Subcutaneous abdominal adipose tissue (tissue), 5 donors: Measurements from ENCODE around the gene ITGB1.
A peak's percentile ranks its signal among the peaks of the same experiment; 100 is the strongest.
"Not testable (repeated sequence)": the region's sequence is repeated elsewhere in the genome, so short reads cannot be mapped to it uniquely, and the experiment has no call there.

Experiments used
- H3K27ac ChIP-seq: one replicate; pipeline ENCODE4 v1.7.0; 2013; ENCODE audit warnings: low read depth, mild to moderate bottlenecking, inconsistent platforms, low read length, moderate library complexity
- H3K27me3 ChIP-seq, 5 donors: one replicate each; pipeline ENCODE4 v1.7.0; 2013; ENCODE audit warnings: low read length in 5 of 5, inconsistent platforms in 1 of 5; ENCODE audit not compliant: control insufficient read depth in 5 of 5, insufficient read depth in 4 of 5
- H3K36me3 ChIP-seq, 5 donors: one replicate each; pipeline ENCODE4 v1.7.0; 2013; ENCODE audit warnings: low read length in 5 of 5; ENCODE audit not compliant: control insufficient read depth in 5 of 5, insufficient read depth in 5 of 5
- H3K4me1 ChIP-seq, 5 donors: one replicate each; pipeline ENCODE4 v1.7.0; 2013; ENCODE audit warnings: low read length in 5 of 5, mild to moderate bottlenecking in 3 of 5, moderate library complexity in 1 of 5; ENCODE audit not compliant: control insufficient read depth in 5 of 5, insufficient read depth in 5 of 5
- H3K4me3 ChIP-seq, 5 donors: one replicate each; pipeline ENCODE4 v1.7.0; 2013; ENCODE audit warnings: low read length in 5 of 5, low read depth in 1 of 5
- H3K9ac ChIP-seq, 5 donors: one replicate each; pipeline ENCODE4 v1.7.0; 2013; ENCODE audit warnings: low read length in 5 of 5, mild to moderate bottlenecking in 4 of 5, moderate library complexity in 3 of 5
- H3K9me3 ChIP-seq, 5 donors: one replicate each; pipeline ENCODE4 v1.7.0; 2013; ENCODE audit warnings: low read length in 5 of 5; ENCODE audit not compliant: control insufficient read depth in 5 of 5
- donor health status: healthy.
- donor health status: healthy.
- donor health status: healthy.
- donor health status: healthy.
- donor health status: healthy.

The ITGB1 gene

DNA sequence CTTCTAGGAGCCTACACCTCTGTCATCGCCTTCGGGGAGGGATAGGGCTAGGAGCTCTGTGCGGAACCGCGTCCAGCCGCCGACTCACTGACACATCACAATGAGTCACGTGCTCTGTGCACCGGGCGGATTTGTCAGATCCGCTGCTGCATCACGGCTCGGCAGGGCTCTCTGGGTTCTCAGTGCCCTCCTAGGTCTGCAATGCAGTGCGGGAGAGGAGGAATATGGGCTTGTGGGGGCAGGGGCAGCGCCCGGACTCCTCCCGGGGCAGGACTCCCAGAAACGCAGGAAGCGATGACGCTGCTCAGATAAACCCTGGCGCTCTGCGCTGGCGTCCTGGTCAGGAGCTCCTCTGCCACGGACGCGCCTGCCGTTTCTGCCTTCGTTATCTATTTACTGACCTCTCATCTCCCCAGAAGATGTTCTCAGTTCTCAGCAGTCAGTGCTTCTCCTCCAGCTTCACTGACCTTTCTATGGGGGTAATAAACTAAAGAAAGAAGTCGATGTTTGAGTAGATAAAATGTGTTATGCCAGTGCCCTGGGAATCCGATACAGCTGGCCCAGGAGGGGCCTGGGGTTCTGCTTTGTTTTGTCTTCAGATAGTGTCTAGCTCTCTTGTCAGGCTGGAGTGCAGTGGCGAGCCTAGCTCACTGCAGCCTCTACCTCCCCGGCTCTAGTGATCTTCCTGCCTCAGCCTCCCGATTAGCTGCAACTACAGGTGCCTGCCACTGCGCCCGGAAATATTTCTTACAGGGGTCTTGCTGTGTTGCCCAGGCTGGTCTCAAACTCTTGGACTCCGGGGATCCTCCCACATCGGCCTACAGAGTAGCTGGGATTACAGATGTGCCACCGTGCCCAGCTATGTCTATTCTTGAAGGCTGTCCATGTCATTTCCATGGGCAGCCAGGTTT lies 22.8 kb upstream of the ITGB1 start:
- Histone ChIP-seq H3K36me3 (no peaks in the 10 kb centered on the region), H3K27me3 (no peaks in the 10 kb centered on the region), H3K27ac (peak overlapping the region; percentile 93), H3K4me1 (peaks cover 7 to 48% (median 39%) of the 10 kb centered on the region in 5 donors), H3K9me3 (no peaks in the 10 kb centered on the region), H3K4me3 (peak overlapping the region; percentile 62 to 80 (median 73)), H3K9ac (peak overlapping the region; percentile 70 to 94 (median 89))

GRCh38 chr10:32980242-32980557 lies 22.2 kb upstream of the ITGB1 start:
- Histone ChIP-seq H3K4me3 (peak overlapping the region; percentile 62 to 78 (median 72)), H3K27me3 (no peaks in the 10 kb centered on the region), H3K27ac (peak overlapping the region; percentile 93), H3K36me3 (no peaks in the 10 kb centered on the region), H3K4me1 (peaks cover 5 to 42% (median 33%) of the 10 kb centered on the region in 5 donors), H3K9me3 (no peaks in the 10 kb centered on the region), H3K9ac (peak overlapping the region in 4 of 5 donors; percentile 70 to 92 (median 82))

GRCh38 chr10:32979719-32980118 lies 21.7 kb upstream of the ITGB1 start:
- Histone ChIP-seq H3K27ac (peak overlapping the region; percentile 93), H3K4me1 (peaks cover 3 to 41% (median 32%) of the 10 kb centered on the region in 5 donors)
- H3K9ac ChIP-seq, H3K9me3 ChIP-seq, H3K36me3 ChIP-seq, H3K4me3 ChIP-seq, H3K27me3 ChIP-seq: not testable (repeated sequence)

DNA sequence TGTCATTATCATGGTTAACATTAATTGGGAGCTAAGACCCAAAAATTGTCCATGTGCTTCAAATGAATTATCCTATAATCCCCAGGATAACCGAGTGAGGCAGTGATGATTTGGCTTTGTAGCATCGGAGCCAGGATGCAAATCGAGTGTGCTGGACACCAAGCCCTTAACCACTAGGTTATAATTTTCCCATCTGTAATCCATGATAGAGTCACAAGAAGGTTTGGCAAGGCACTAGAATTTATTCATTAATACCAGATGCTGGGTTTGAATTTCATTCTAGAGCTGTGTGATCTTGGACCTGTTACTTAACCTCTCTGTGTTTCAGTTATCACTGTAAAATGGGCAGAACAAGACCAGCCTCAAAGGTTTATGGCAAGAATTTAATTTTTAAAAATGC lies 21.0 kb upstream of the ITGB1 start:
- Histone ChIP-seq H3K36me3 (no peaks in the 10 kb centered on the region), H3K9ac (no peak overlapping the region), H3K27ac (no peak overlapping the region), H3K4me3 (no peak overlapping the region), H3K27me3 (no peaks in the 10 kb centered on the region), H3K4me1 (peaks cover 3 to 39% (median 32%) of the 10 kb centered on the region in 5 donors), H3K9me3 (no peaks in the 10 kb centered on the region)

GRCh38 chr10:32977846-32978809 lies 20.1 kb upstream of the ITGB1 start:
- H3K36me3 ChIP-seq, H3K27ac ChIP-seq, H3K9ac ChIP-seq, H3K27me3 ChIP-seq, H3K4me3 ChIP-seq, H3K9me3 ChIP-seq: not testable (repeated sequence)
- peaks cover 3 to 31% (median 28%) of the 10 kb centered on the region in 5 donors for H3K4me1 ChIP-seq

GRCh38 chr10:32976338-32976737 lies 18.3 kb upstream of the ITGB1 start:
- Histone ChIP-seq H3K9ac (no peak overlapping the region), H3K4me1 (peaks cover 0 to 17% (median 14%) of the 10 kb centered on the region in 5 donors), H3K36me3 (no peaks in the 10 kb centered on the region), H3K27ac (no peak overlapping the region), H3K9me3 (no peaks in the 10 kb centered on the region), H3K4me3 (no peak overlapping the region), H3K27me3 (no peaks in the 10 kb centered on the region)

GRCh38 chr10:32972929-32973328 lies 14.9 kb upstream of the ITGB1 start:
- Histone ChIP-seq H3K9me3 (no peaks in the 10 kb centered on the region), H3K4me1 (peaks cover 0 to 3% (median 0%) of the 10 kb centered on the region in 5 donors), H3K36me3 (no peaks in the 10 kb centered on the region), H3K9ac (no peak overlapping the region), H3K4me3 (no peak overlapping the region), H3K27ac (no peak overlapping the region), H3K27me3 (no peaks in the 10 kb centered on the region)

DNA sequence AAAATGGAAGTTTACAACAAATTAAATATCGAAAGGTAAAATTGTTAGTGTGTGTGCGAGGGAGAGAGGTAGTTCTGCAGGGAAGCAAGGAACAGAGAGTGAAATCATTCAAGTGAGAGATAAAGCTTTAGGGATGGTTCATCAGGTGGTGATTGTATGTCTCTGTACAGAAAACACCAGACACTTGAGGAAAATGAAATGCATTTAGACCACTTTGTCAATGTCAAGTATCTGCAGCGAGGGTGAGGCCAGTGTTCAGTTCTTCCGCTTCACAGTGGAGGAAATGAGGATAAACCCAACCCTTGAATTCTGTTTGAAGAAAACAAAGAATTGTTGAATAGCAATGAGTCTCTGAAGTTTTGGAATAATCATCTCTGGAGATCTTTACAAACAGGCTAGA lies 14.4 kb upstream of the ITGB1 start:
- Histone ChIP-seq H3K9me3 (no peaks in the 10 kb centered on the region), H3K27ac (no peak overlapping the region), H3K4me3 (no peak overlapping the region), H3K9ac (no peak overlapping the region), H3K4me1 (no peaks in the 10 kb centered on the region), H3K27me3 (no peaks in the 10 kb centered on the region), H3K36me3 (no peaks in the 10 kb centered on the region)

DNA sequence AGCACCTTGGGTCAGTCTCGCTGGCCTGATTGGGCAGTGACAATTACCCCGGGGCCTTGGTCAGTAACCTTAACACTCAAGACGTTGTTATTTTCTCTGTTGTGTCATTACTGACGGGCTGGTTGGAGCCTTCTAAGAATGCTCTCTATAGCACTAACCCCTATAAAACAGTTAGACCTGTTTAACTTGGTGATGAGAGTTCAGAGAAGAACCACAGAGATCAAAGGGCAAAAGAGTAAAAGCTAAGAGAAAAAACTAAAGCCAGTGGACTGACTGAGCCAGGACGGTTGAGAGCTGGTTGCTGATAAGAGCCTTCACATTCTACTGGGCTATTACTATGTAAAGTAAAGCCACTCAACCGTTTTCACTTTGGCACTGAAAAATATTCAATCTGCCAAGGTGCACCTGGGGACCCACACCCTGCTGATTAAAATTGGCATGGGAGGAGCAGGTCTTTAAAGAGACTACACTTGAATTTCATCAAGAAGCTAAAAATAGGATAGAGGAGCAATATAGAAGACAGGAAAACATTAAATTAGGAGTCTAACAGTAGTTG lies 13.6 kb upstream of the ITGB1 start:
- Histone ChIP-seq H3K27me3 (no peaks in the 10 kb centered on the region), H3K9me3 (no peaks in the 10 kb centered on the region), H3K27ac (no peak overlapping the region), H3K4me1 (no peaks in the 10 kb centered on the region), H3K4me3 (no peak overlapping the region), H3K9ac (no peak overlapping the region), H3K36me3 (no peaks in the 10 kb centered on the region)
